Prostate gland (tissue), 2 donors: ENCODE data around the gene DCP1B. TPM values are rescaled to one million over a fixed set of nuclear protein-coding genes. Genes with fewer than 3 reads are reported as not detected.

Source experiments
- DNase-seq: peaks from one replicate; pipeline ENCODE4 v3.0.0-alpha.2; 2019; ENCODE audit warnings: low spot score
- H3K27ac ChIP-seq, 2 donors: fragments of 200-600 bp; sonication (generic); 2 replicates each; pipeline ENCODE4 v1.5.1; 2017 to 2019
- H3K27me3 ChIP-seq: fragments of 200-600 bp; sonication (generic); replicated peaks from 2 replicates; pipeline ENCODE4 v1.5.1; 2019; ENCODE audit not compliant: insufficient read depth
- H3K36me3 ChIP-seq, 2 donors: fragments of 200-600 bp; sonication (generic); 1 replicate in 1 of 2; 2 replicates in 1 of 2; pipeline versions ENCODE4 v1.5.1 to v1.8.1; 2017 to 2019
- H3K4me1 ChIP-seq: fragments of 200-600 bp; sonication (generic); replicated peaks from 2 replicates; pipeline ENCODE4 v1.5.1; 2019
- H3K4me3 ChIP-seq, 2 donors: fragments of 200-600 bp; sonication (generic); 2 replicates each; pipeline ENCODE4 v1.5.1; 2017 to 2019
- H3K9me3 ChIP-seq: fragments of 200-600 bp; sonication (generic); 2 replicates; pipeline ENCODE4 v1.5.1; 2017
- CTCF ChIP-seq, 4 experiments: fragments of 200-600 bp in 2 of 4; fragments of 450-650 bp in 2 of 4; sonication (generic) in 2 of 4; IDR thresholded peaks; 1 replicate in 3 of 4; 2 replicates in 1 of 4; pipeline ENCODE4 v1.5.1; 2016 to 2019; ENCODE audit warnings: antibody characterized with exemption in 4 of 4, mild to moderate bottlenecking in 2 of 4, moderate library complexity in 2 of 4
- POLR2A ChIP-seq: fragments of 450-650 bp; IDR thresholded peaks from one replicate; pipeline ENCODE4 v1.6.1; 2016; ENCODE audit warnings: antibody characterized with exemption, mild to moderate bottlenecking
- POLR2AphosphoS5 ChIP-seq: sonication (generic); formaldehyde crosslinking; IDR thresholded peaks from one replicate; pipeline ENCODE4 v1.6.1; 2017; ENCODE audit warnings: antibody characterized with exemption
- WGBS: methylation state at CpG from one replicate; pipeline ENCODE4 v1.1.5; 2018; 5-methylcytosine and 5-hydroxymethylcytosine counted together
- intact Hi-C: fragments of 100-400 bp; cut with DNase I; formaldehyde crosslinking; loops from one replicate; pipeline ENCODE4 v1.14.2; 2022
- total RNA-seq, 2 donors: library from RNA; depleted of rRNA; stranded (reverse); fragments of >200 nt; gene quantifications; one replicate each; pipeline ENCODE4 v1.1.0, GENCODE V29; 2016

DCP1B gene
- total RNA-seq, 2 donors from 2014 or later, result 20.1 to 31.9 TPM

GRCh38 chr12:1972856-1973317 is 31.4 kb downstream of the DCP1B start:
- Histone ChIP-seq H3K4me3 (no peak overlapping the region), H3K27me3 (no peaks in the 10 kb centered on the region), H3K27ac (peak overlapping the region; percentile 71 to 75), H3K36me3 (no peaks in the 10 kb centered on the region), H3K4me1 (no peaks in the 10 kb centered on the region), H3K9me3 (no peaks in the 10 kb centered on the region)
- 18% methylated on average over 9 of the region's 9 CpGs for WGBS
- intact Hi-C loops, result no loop called here
- peak; percentile 32 for DNase-seq
- TF ChIP-seq CTCF (IDR thresholded peaks at IDR 0.05) (no peak), POLR2A (no peak), POLR2AphosphoS5 (peak; percentile 85)

GRCh38 chr12:1972260-1972659 is 32.0 kb downstream of the DCP1B start:
- Histone ChIP-seq H3K9me3 (no peaks in the 10 kb centered on the region), H3K4me1 (no peaks in the 10 kb centered on the region), H3K36me3 (no peaks in the 10 kb centered on the region), H3K27me3 (no peaks in the 10 kb centered on the region), H3K27ac (peak overlapping the region; percentile 71 to 75), H3K4me3 (no peak overlapping the region)
- DNase-seq, result no peak
- intact Hi-C loops, result no loop called here
- TF ChIP-seq POLR2A (no peak), POLR2AphosphoS5 (no peak), CTCF (IDR thresholded peaks at IDR 0.05) (no peak)
- WGBS, result 76% methylated on average over 1 of the region's 1 CpG

GRCh38 chr12:1970331-1970900 is 33.8 kb downstream of the DCP1B start:
- Histone ChIP-seq H3K4me1 (no peaks in the 10 kb centered on the region), H3K36me3 (no peaks in the 10 kb centered on the region), H3K9me3 (no peaks in the 10 kb centered on the region), H3K4me3 (no peak overlapping the region), H3K27ac (peak overlapping the region; percentile 36 to 75), H3K27me3 (no peaks in the 10 kb centered on the region)
- intact Hi-C loops, result no loop called here
- no peak for TF ChIP-seq CTCF (IDR thresholded peaks at IDR 0.05)
- no peak for TF ChIP-seq POLR2A
- no peak for TF ChIP-seq POLR2AphosphoS5
- no peak for DNase-seq
- 88% methylated on average over 3 of the region's 3 CpGs for WGBS

GRCh38 chr12:1966561-1967226 is 37.6 kb downstream of the DCP1B start:
- H3K27ac ChIP-seq, result peak overlapping the region; percentile 25 to 37

More at GRCh38 chr12:1966561-1967226, 37.6 kb downstream of the DCP1B start:
- H3K27me3 ChIP-seq, result no peaks in the 10 kb centered on the region
- intact Hi-C loops, result loop anchor here (5.0 kb wide), 1 partner anchor 36 kb away; the partner anchor contains the start of gene DCP1B
- no peaks in the 10 kb centered on the region for H3K4me1 ChIP-seq
- WGBS, result 77% methylated on average over 4 of the region's 4 CpGs
- no peaks in the 10 kb centered on the region for H3K36me3 ChIP-seq
- H3K4me3 ChIP-seq, result no peak overlapping the region
- H3K9me3 ChIP-seq, result no peaks in the 10 kb centered on the region
- TF ChIP-seq POLR2AphosphoS5, result peak; percentile 27
- no peak for TF ChIP-seq CTCF (IDR thresholded peaks at IDR 0.05)
- no peak for DNase-seq
